Hepatocyte (in vitro differentiated cells): ENCODE data around the gene PPP1R9A. TPM values are rescaled to one million over a fixed set of nuclear protein-coding genes. Genes with fewer than 3 reads are reported as not detected.

Experiments
- DNase-seq: peaks from one replicate; pipeline ENCODE4 v3.0.0-alpha.2; 2016; ENCODE audit warnings: low spot score
- H2AFZ ChIP-seq: fragments of 200-600 bp; sonication (generic); 2 replicates; pipeline ENCODE4 v1.6.0; 2016; ENCODE audit warnings: antibody characterized with exemption, mild to moderate bottlenecking
- H3K27ac ChIP-seq: fragments of 200-600 bp; sonication (generic); 2 replicates; pipeline ENCODE4 v1.5.1; 2016; ENCODE audit warnings: mild to moderate bottlenecking
- H3K27me3 ChIP-seq: fragments of 200-600 bp; sonication (generic); 2 replicates; pipeline ENCODE4 v1.6.1; 2016
- H3K36me3 ChIP-seq: fragments of 200-600 bp; sonication (generic); replicated peaks from 2 replicates; pipeline ENCODE4 v1.5.1; 2016; ENCODE audit warnings: low read depth; ENCODE audit not compliant: insufficient read depth
- H3K4me1 ChIP-seq: fragments of 200-600 bp; sonication (generic); 2 replicates; pipeline ENCODE4 v1.5.1; 2016; ENCODE audit warnings: mild to moderate bottlenecking, moderate library complexity; ENCODE audit not compliant: insufficient read depth
- H3K4me2 ChIP-seq: fragments of 200-600 bp; sonication (generic); 2 replicates; pipeline ENCODE4 v1.6.0; 2016
- H3K4me3 ChIP-seq: fragments of 200-600 bp; sonication (generic); 2 replicates; pipeline ENCODE4 v1.5.1; 2016; ENCODE audit warnings: mild to moderate bottlenecking
- H3K79me2 ChIP-seq: fragments of 200-600 bp; sonication (generic); 2 replicates; pipeline ENCODE4 v1.6.0; 2017; ENCODE audit warnings: mild to moderate bottlenecking
- H3K9me2 ChIP-seq: fragments of 200-600 bp; sonication (generic); replicated peaks from 2 replicates; pipeline ENCODE4 v1.6.0; 2017; ENCODE audit warnings: mild to moderate bottlenecking; ENCODE audit not compliant: insufficient read depth
- H3K9me3 ChIP-seq: fragments of 200-600 bp; sonication (generic); 2 replicates; pipeline ENCODE4 v1.5.1; 2016; ENCODE audit warnings: low read depth, mild to moderate bottlenecking
- H4K20me1 ChIP-seq: fragments of 200-600 bp; sonication (generic); 2 replicates; pipeline ENCODE4 v1.6.0; 2016; ENCODE audit warnings: mild to moderate bottlenecking; ENCODE audit not compliant: insufficient read depth, poor library complexity, severe bottlenecking
- CTCF ChIP-seq: fragments of 200-600 bp; sonication (generic); IDR thresholded peaks from 2 replicates; pipeline ENCODE4 v1.5.1; 2016; ENCODE audit warnings: antibody characterized with exemption, mild to moderate bottlenecking; ENCODE audit not compliant: poor library complexity
- EZH2 ChIP-seq: fragments of 200-600 bp; sonication (generic); IDR thresholded peaks from 2 replicates; pipeline ENCODE4 v1.6.1; 2016; ENCODE audit warnings: antibody characterized with exemption, mild to moderate bottlenecking, borderline replicate concordance
- EZH2phosphoT487 ChIP-seq: fragments of 200-600 bp; sonication (generic); IDR thresholded peaks from one replicate; pipeline ENCODE4 v1.6.1; 2018; ENCODE audit warnings: antibody characterized with exemption, mild to moderate bottlenecking, low read depth, moderate library complexity; ENCODE audit not compliant: unreplicated experiment, severe bottlenecking
- WGBS: methylation state at CpG from one replicate; pipeline ENCODE4 v1.1.6; 2016; ENCODE audit warnings: low lambda C conversion rate; ENCODE audit errors: missing lambda C conversion rate; 5-methylcytosine and 5-hydroxymethylcytosine counted together
- polyA plus RNA-seq: library from polyadenylated mRNA; unstranded; fragments of >200 nt; fragmentation: Nextera tagmentation; extraction: Ambion mirVana; gene quantifications from 2 replicates; pipeline ENCODE4 v1.2.1, GENCODE V29; 2016
- total RNA-seq: library from RNA; depleted of rRNA; stranded (reverse); fragments of >200 nt; gene quantifications from 2 replicates; pipeline ENCODE4 v1.2.3, GENCODE V29; 2014

PPP1R9A gene
- total and polyA plus RNA-seq, 2 experiments from 2014 or later: 11.7 to 25.7 TPM

GRCh38 chr7:95052566-95053094, 145.2 kb downstream of the PPP1R9A start:
- DNase-seq: no peak

GRCh38 chr7:95054386-95054785, 147.0 kb downstream of the PPP1R9A start:
- H3K4me2 ChIP-seq: no peak overlapping the region
- no peak overlapping the region for H2AFZ ChIP-seq
- peaks cover 11% of the 10 kb centered on the region for H3K79me2 ChIP-seq
- no peak overlapping the region for H3K27ac ChIP-seq
- TF ChIP-seq EZH2 (no peak), EZH2phosphoT487 (no peak), CTCF (no peak)
- H3K4me3 ChIP-seq: no peak overlapping the region
- no peaks in the 10 kb centered on the region for H4K20me1 ChIP-seq
- 95% methylated on average over 2 of the region's 2 CpGs for WGBS
- H3K9me3 ChIP-seq: no peaks in the 10 kb centered on the region
- no peaks in the 10 kb centered on the region for H3K4me1 ChIP-seq
- H3K9me2 ChIP-seq: no peaks in the 10 kb centered on the region
- H3K27me3 ChIP-seq: no peaks in the 10 kb centered on the region
- H3K36me3 ChIP-seq: no peaks in the 10 kb centered on the region
- DNase-seq: no peak

More at GRCh38 chr7:95052566-95053094, 145.2 kb downstream of the PPP1R9A start:
- Histone ChIP-seq H3K4me2 (no peak overlapping the region), H3K9me2 (no peaks in the 10 kb centered on the region), H3K4me3 (no peak overlapping the region), H2AFZ (no peak overlapping the region), H3K79me2 (peaks cover 7% of the 10 kb centered on the region), H3K4me1 (no peaks in the 10 kb centered on the region), H3K9me3 (no peaks in the 10 kb centered on the region), H3K36me3 (no peaks in the 10 kb centered on the region), H4K20me1 (no peaks in the 10 kb centered on the region), H3K27ac (no peak overlapping the region), H3K27me3 (no peaks in the 10 kb centered on the region)
- TF ChIP-seq EZH2: no peak
- 78% methylated on average over 2 of the region's 2 CpGs for WGBS

- no peaks in the 10 kb centered on the region for H3K9me2 ChIP-seq
- H3K79me2 ChIP-seq: peaks cover 11% of the 10 kb centered on the region
- no peaks in the 10 kb centered on the region for H3K4me1 ChIP-seq
- DNase-seq: no peak
- no peak overlapping the region for H3K27ac ChIP-seq
- no peak overlapping the region for H3K4me2 ChIP-seq
- H4K20me1 ChIP-seq: no peaks in the 10 kb centered on the region
- no peak overlapping the region for H3K4me3 ChIP-seq
- H3K27me3 ChIP-seq: no peaks in the 10 kb centered on the region
- H3K9me3 ChIP-seq: no peaks in the 10 kb centered on the region
- no peaks in the 10 kb centered on the region for H3K36me3 ChIP-seq
- TF ChIP-seq CTCF (no peak), EZH2 (no peak), EZH2phosphoT487 (no peak)
- H2AFZ ChIP-seq: no peak overlapping the region
- WGBS: 46% methylated on average over 1 of the region's 1 CpG
Observed at GRCh38 chr7:95055295-95055694, 147.9 kb downstream of the PPP1R9A start.

- DNase-seq: no peak
- H3K9me2 ChIP-seq: no peaks in the 10 kb centered on the region
- no peak overlapping the region for H2AFZ ChIP-seq
- no peaks in the 10 kb centered on the region for H4K20me1 ChIP-seq
- no peak overlapping the region for H3K4me3 ChIP-seq
- no peak for TF ChIP-seq CTCF
- TF ChIP-seq EZH2: no peak
- TF ChIP-seq EZH2phosphoT487: no peak
- H3K9me3 ChIP-seq: no peaks in the 10 kb centered on the region
- no peak overlapping the region for H3K4me2 ChIP-seq
- peaks cover 9% of the 10 kb centered on the region for H3K79me2 ChIP-seq
- H3K27ac ChIP-seq: no peak overlapping the region
- no peaks in the 10 kb centered on the region for H3K36me3 ChIP-seq
- WGBS: 63% methylated on average over 1 of the region's 1 CpG
- no peaks in the 10 kb centered on the region for H3K4me1 ChIP-seq
- H3K27me3 ChIP-seq: no peaks in the 10 kb centered on the region
Observed at GRCh38 chr7:95056107-95056739, 148.8 kb downstream of the PPP1R9A start.
